Osteocyte (in vitro differentiated cells): ENCODE measurements around the gene UCKL1. TPM values are rescaled to one million over a fixed set of nuclear protein-coding genes. Genes with fewer than 3 reads are reported as not detected.

Experiments
- DNase-seq: peaks from one replicate; pipeline ENCODE4 v3.0.0; 2021; ENCODE audit warnings: mixed read lengths; ENCODE audit not compliant: unreplicated experiment; ENCODE audit errors: extremely low spot score
- H3K27ac Mint-ChIP-seq: one replicate; pipeline ENCODE4 v1.8.0; 2021; ENCODE audit warnings: mild to moderate bottlenecking, mixed read lengths; ENCODE audit not compliant: unreplicated experiment
- H3K27me3 Mint-ChIP-seq: one replicate; pipeline ENCODE4 v1.8.0; 2021; ENCODE audit warnings: mixed read lengths; ENCODE audit not compliant: unreplicated experiment
- H3K36me3 Mint-ChIP-seq: one replicate; pipeline ENCODE4 v1.8.0; 2021; ENCODE audit warnings: mixed read lengths; ENCODE audit not compliant: unreplicated experiment
- H3K4me1 Mint-ChIP-seq: one replicate; pipeline ENCODE4 v1.8.0; 2021; ENCODE audit warnings: mixed read lengths; ENCODE audit not compliant: unreplicated experiment
- H3K4me3 Mint-ChIP-seq: one replicate; pipeline ENCODE4 v1.8.0; 2021; ENCODE audit warnings: mild to moderate bottlenecking, moderate library complexity, mixed read lengths; ENCODE audit not compliant: unreplicated experiment
- H3K9me3 Mint-ChIP-seq: one replicate; pipeline ENCODE4 v1.8.0; 2021; ENCODE audit warnings: mixed read lengths; ENCODE audit not compliant: unreplicated experiment
- CTCF ChIP-seq: fragments of 200-600 bp; sonication (generic); IDR thresholded peaks from 2 replicates; pipeline ENCODE4 v1.5.0; 2021; ENCODE audit warnings: antibody characterized with exemption, mild to moderate bottlenecking, moderate library complexity
- microRNA-seq: library from miRNA; unstranded; fragments of <30 nt; microRNA quantifications from one replicate; pipeline ENCODE4 v1.1.0, GENCODE V29; 2020; ENCODE audit not compliant: unreplicated experiment
- total RNA-seq: library from RNA; stranded (reverse); gene quantifications from 2 replicates; pipeline ENCODE4 v1.2.1, GENCODE V29; 2021

Gene UCKL1
- total RNA-seq, 1 donor from 2014 or later, result 35.9 TPM

GRCh38 chr20:63890616-63891015 is 65.6 kb downstream of the UCKL1 start:
- Mint-ChIP-seq H3K36me3 (peaks cover 23% of the 10 kb centered on the region), H3K27me3 (no peaks in the 10 kb centered on the region), H3K4me3 (no peak overlapping the region), H3K4me1 (peaks cover 8% of the 10 kb centered on the region), H3K9me3 (no peaks in the 10 kb centered on the region), H3K27ac (no peak overlapping the region)
- no peak for DNase-seq
- no peak for TF ChIP-seq CTCF

GRCh38 chr20:63890201-63890576 is 66.0 kb downstream of the UCKL1 start:
- DNase-seq, result no peak
- H3K27ac Mint-ChIP-seq, result no peak overlapping the region

More at GRCh38 chr20:63890201-63890576, 66.0 kb downstream of the UCKL1 start:
- no peak overlapping the region for H3K4me3 Mint-ChIP-seq
- H3K36me3 Mint-ChIP-seq, result peaks cover 23% of the 10 kb centered on the region
- no peak for TF ChIP-seq CTCF
- no peaks in the 10 kb centered on the region for H3K27me3 Mint-ChIP-seq
- peaks cover 7% of the 10 kb centered on the region for H3K4me1 Mint-ChIP-seq
- no peaks in the 10 kb centered on the region for H3K9me3 Mint-ChIP-seq

Small RNA genes within 50 kb of the gene (microRNA-seq; reads per million reads assigned to microRNA genes)
- gene MIR1914 (not detected), gene MIR647 (not detected), gene MIR941-1 (not detected), gene MIR941-2 (not detected), gene MIR941-3 (not detected), gene MIR941-4 (not detected), gene MIR941-5 (not detected)

Other genes starting within 250 kb of the UCKL1 start
- gene ARFRP1, start 248.4 kb downstream of the UCKL1 start, total RNA-seq, result 46.1 and 46.7 TPM in 2 replicates
- gene ZGPAT, start 248.4 kb downstream of the UCKL1 start, total RNA-seq, result 24.3 and 28.0 TPM in 2 replicates
- gene LIME1, start 219.8 kb downstream of the UCKL1 start, total RNA-seq, result 9.4 and 12.5 TPM in 2 replicates
- gene SLC2A4RG, start 216.6 kb downstream of the UCKL1 start, total RNA-seq, result 74.8 and 80.7 TPM in 2 replicates
- gene ZBTB46, start 125.2 kb downstream of the UCKL1 start, total RNA-seq, result 20.5 and 20.9 TPM in 2 replicates
- gene ABHD16B, start 94.9 kb downstream of the UCKL1 start, total RNA-seq, result not detected in 2 replicates
- 102 and 109 TPM in 2 replicates for gene TPD52L2, start 91.1 kb downstream of the UCKL1 start, total RNA-seq
- gene DNAJC5, start 61.3 kb downstream of the UCKL1 start, total RNA-seq, result 41.2 and 42.7 TPM in 2 replicates
- 39.7 and 40.9 TPM in 2 replicates for gene ZNF512B, start 13.5 kb upstream of the UCKL1 start, total RNA-seq
- 3.5 and 3.7 TPM in 2 replicates for gene SAMD10, start 23.2 kb upstream of the UCKL1 start, total RNA-seq
- gene PRPF6, start 24.7 kb upstream of the UCKL1 start, total RNA-seq, result 68.3 and 71.9 TPM in 2 replicates
- 1.3 and 1.4 TPM in 2 replicates for gene C20orf204, start 79.8 kb upstream of the UCKL1 start, total RNA-seq
- 1.2 and 2.0 TPM in 2 replicates for gene SOX18, start 93.2 kb upstream of the UCKL1 start, total RNA-seq
- 67.3 and 73.1 TPM in 2 replicates for gene TCEA2, start 106.8 kb upstream of the UCKL1 start, total RNA-seq
- gene RGS19, start 123.1 kb upstream of the UCKL1 start, total RNA-seq, result 8.0 and 10.0 TPM in 2 replicates
- 1.6 and 2.1 TPM in 2 replicates for gene OPRL1, start 123.7 kb upstream of the UCKL1 start, total RNA-seq
- gene LKAAEAR1, start 128.0 kb upstream of the UCKL1 start, total RNA-seq, result not detected in 2 replicates
- not detected in 2 replicates for gene NPBWR2, start 151.1 kb upstream of the UCKL1 start, total RNA-seq
- gene MYT1, start 208.0 kb upstream of the UCKL1 start, total RNA-seq, result not detected in 2 replicates